Kidney (tissue), 14 donors: ENCODE results near the gene LUZP2. TPM values are rescaled to one million over a fixed set of nuclear protein-coding genes. Genes with fewer than 3 reads are reported as not detected.

Experiments
- DNase-seq, 5 donors: peaks; one replicate each; pipeline ENCODE4 v3.0.0-alpha.2; 2013 to 2020
- FAIRE-seq: peaks from 2 replicates; lab custom pipeline; 2012; peaks lifted over from hg19 to GRCh38; lab: Jason Lieb, UNC
- H3K27ac ChIP-seq, 2 donors: one replicate each; pipeline ENCODE4 v1.7.0; 2013; ENCODE audit warnings: low read depth in 2 of 2, low read length in 2 of 2, inconsistent platforms in 1 of 2
- H3K27me3 ChIP-seq: one replicate; pipeline ENCODE4 v1.7.1; 2013; ENCODE audit warnings: low read length, inconsistent platforms; ENCODE audit not compliant: control insufficient read depth, insufficient read depth
- H3K36me3 ChIP-seq, 3 donors: one replicate each; pipeline versions ENCODE4 v1.7.0 to v1.7.1; 2013; ENCODE audit warnings: low read length in 3 of 3, control low read depth in 1 of 3, inconsistent platforms in 1 of 3; ENCODE audit not compliant: insufficient read depth in 3 of 3, control insufficient read depth in 2 of 3
- H3K4me1 ChIP-seq, 3 donors: one replicate each; pipeline versions ENCODE4 v1.7.0 to v1.7.1; 2013; ENCODE audit warnings: low read length in 3 of 3, inconsistent platforms in 1 of 3, low read depth in 1 of 3; ENCODE audit not compliant: control insufficient read depth in 2 of 3, insufficient read depth in 2 of 3
- H3K4me3 ChIP-seq, 3 donors: one replicate each; pipeline versions ENCODE4 v1.7.0 to v1.8.1; 2013; ENCODE audit warnings: low read length in 3 of 3, control low read depth in 1 of 3, inconsistent platforms in 1 of 3
- H3K9ac ChIP-seq, 3 donors: one replicate each; pipeline versions ENCODE4 v1.7.0 to v1.7.1; 2013; ENCODE audit warnings: low read length in 3 of 3, control low read depth in 1 of 3, inconsistent platforms in 1 of 3
- H3K9me3 ChIP-seq, 3 donors: one replicate each; pipeline versions ENCODE4 v1.7.0 to v1.7.1; 2013; ENCODE audit warnings: low read length in 3 of 3, control low read depth in 1 of 3, inconsistent platforms in 1 of 3; ENCODE audit not compliant: control insufficient read depth in 2 of 3, insufficient read depth in 1 of 3
- CTCF ChIP-seq: IDR thresholded peaks from 3 replicates; pipeline ENCODE4 v1.5.1; 2012; ENCODE audit warnings: mild to moderate bottlenecking, moderate library complexity, borderline replicate concordance; ENCODE audit not compliant: insufficient read depth; ENCODE audit errors: extremely low read depth
- intact Hi-C: fragments of 100-400 bp; cut with DNase I; formaldehyde crosslinking; loops from one replicate; pipeline ENCODE4 v1.11.1; 2022
- polyA plus RNA-seq: library from polyadenylated mRNA; stranded (reverse); fragments of 350-450 nt; fragmentation: Illumina TruSeq; extraction: RNeasy Lipid Tissue Mini Kit (QIAGEN cat#74804); gene quantifications from one replicate; pipeline ENCODE4 v1.2.3, GENCODE V29; 2014; ENCODE audit warnings: low read depth, low replicate concordance; ENCODE audit not compliant: insufficient read depth
- total RNA-seq: library from RNA; stranded (reverse); fragmentation: NEBNext Ultra II Directional; extraction: Animal tissue kit (Norgen Biotek cat#: 25700); gene quantifications from one replicate; pipeline ENCODE4 v1.2.1, GENCODE V29; 2021
- donor health status: control.
- donor health status: control.
- donor health status: control.
- donor health status: control.
- donor health status: control.
- donor health status: DM: yes; HTN: yes; CAD: no.
- donor health status: Normal renal cell carcinoma (clear cell type).

The LUZP2 gene
- total and polyA plus RNA-seq, 2 donors from 2014 or later: 0.19 TPM; not detected in 1

GRCh38 chr11:24514219-24514594 is 17.4 kb downstream of the LUZP2 start:
- H3K4me3 ChIP-seq: no peak overlapping the region
- DNase-seq (peak in 1 of 5 donors; percentile 11), FAIRE-seq (no peak)
- H3K27me3 ChIP-seq: no peaks in the 10 kb centered on the region
- intact Hi-C loops: no loop called here
- no peak for TF ChIP-seq CTCF
- no peak overlapping the region for H3K27ac ChIP-seq
- H3K4me1 ChIP-seq: no peaks in the 10 kb centered on the region
- H3K9me3 ChIP-seq: no peaks in the 10 kb centered on the region
- no peak overlapping the region for H3K9ac ChIP-seq
- H3K36me3 ChIP-seq: no peaks in the 10 kb centered on the region

- FAIRE-seq: no peak
Measured at GRCh38 chr11:24515632-24516031, 18.8 kb downstream of the LUZP2 start.

GRCh38 chr11:24516638-24517037 is 19.8 kb downstream of the LUZP2 start:
- H3K27me3 ChIP-seq: no peaks in the 10 kb centered on the region
- no peaks in the 10 kb centered on the region for H3K4me1 ChIP-seq
- no peak overlapping the region for H3K27ac ChIP-seq
- H3K9ac ChIP-seq: no peak overlapping the region
- FAIRE-seq (no peak), DNase-seq (peak in 1 of 5 donors; percentile 14)
- no peak for TF ChIP-seq CTCF
- H3K4me3 ChIP-seq: no peak overlapping the region
- intact Hi-C loops: no loop called here
- H3K36me3 ChIP-seq: no peaks in the 10 kb centered on the region
- no peaks in the 10 kb centered on the region for H3K9me3 ChIP-seq

More at GRCh38 chr11:24515632-24516031, 18.8 kb downstream of the LUZP2 start:
- TF ChIP-seq CTCF: no peak
- Histone ChIP-seq H3K27ac (no peak overlapping the region), H3K36me3 (no peaks in the 10 kb centered on the region), H3K9ac (no peak overlapping the region), H3K4me1 (no peaks in the 10 kb centered on the region), H3K27me3 (no peaks in the 10 kb centered on the region), H3K9me3 (no peaks in the 10 kb centered on the region), H3K4me3 (no peak overlapping the region)
- DNase-seq: no peak
- intact Hi-C loops: no loop called here

GRCh38 chr11:24521601-24522000 is 24.7 kb downstream of the LUZP2 start:
- peaks cover 0 to 12% (median 2%) of the 10 kb centered on the region in 3 donors for H3K4me1 ChIP-seq
- no peaks in the 10 kb centered on the region for H3K36me3 ChIP-seq
- intact Hi-C loops: no loop called here
- no peaks in the 10 kb centered on the region for H3K9me3 ChIP-seq
- no peaks in the 10 kb centered on the region for H3K27me3 ChIP-seq
- H3K27ac ChIP-seq: no peak overlapping the region
- no peak for TF ChIP-seq CTCF
- no peak overlapping the region for H3K4me3 ChIP-seq
- no peak for FAIRE-seq
- no peak overlapping the region for H3K9ac ChIP-seq
- no peak for DNase-seq
